ENCODE results near the gene AIRE.
A peak's percentile ranks its signal among the peaks of the same experiment; 100 is the strongest.

The AIRE gene

GRCh38 chr21:44304877-44305293, 19.2 kb downstream of the AIRE start:
- DNase-seq (ENCODE audit: low read depth, low spot score) = peak; percentile 72

GRCh38 chr21:44305691-44306090, 20.0 kb downstream of the AIRE start:
- no peak for DNase-seq (ENCODE audit: low read depth, low spot score)

- peak; percentile 64 for DNase-seq (ENCODE audit: low read depth, low spot score)
These were observed 21.4 kb downstream of the AIRE start for GRCh38 chr21:44306936-44307704.

- DNase-seq (ENCODE audit: low read depth, low spot score) = no peak
These were observed 25.2 kb downstream of the AIRE start for GRCh38 chr21:44310628-44311507.

GRCh38 chr21:44312089-44312488, 26.4 kb downstream of the AIRE start:
- DNase-seq (ENCODE audit: low read depth, low spot score) = no peak

GRCh38 chr21:44312716-44313115, 27.0 kb downstream of the AIRE start:
- no peak for DNase-seq (ENCODE audit: low read depth, low spot score)

- DNase-seq (ENCODE audit: low read depth, low spot score) = no peak
These were observed 27.8 kb downstream of the AIRE start for GRCh38 chr21:44313451-44313850.

- DNase-seq (ENCODE audit: low read depth, low spot score) = no peak
These were observed 28.5 kb downstream of the AIRE start for GRCh38 chr21:44314128-44314527.

- no peak for DNase-seq (ENCODE audit: low read depth, low spot score)
These were observed 28.9 kb downstream of the AIRE start for GRCh38 chr21:44314561-44314960.

GRCh38 chr21:44315691-44316203, 30.1 kb downstream of the AIRE start:
- DNase-seq (ENCODE audit: low read depth, low spot score) = no peak

- DNase-seq (ENCODE audit: low read depth, low spot score) = no peak
These were observed 30.7 kb downstream of the AIRE start for GRCh38 chr21:44316277-44316900.

GRCh38 chr21:44317241-44317782, 31.6 kb downstream of the AIRE start:
- DNase-seq (ENCODE audit: low read depth, low spot score) = no peak

GRCh38 chr21:44317871-44318270, 32.2 kb downstream of the AIRE start:
- DNase-seq (ENCODE audit: low read depth, low spot score) = no peak

GRCh38 chr21:44318489-44319285, 33.0 kb downstream of the AIRE start:
- no peak for DNase-seq (ENCODE audit: low read depth, low spot score)

- DNase-seq (ENCODE audit: low read depth, low spot score) = no peak
These were observed 33.9 kb downstream of the AIRE start for GRCh38 chr21:44319407-44320065.

GRCh38 chr21:44320847-44321246, 35.2 kb downstream of the AIRE start:
- no peak for DNase-seq (ENCODE audit: low read depth, low spot score)

- no peak for DNase-seq (ENCODE audit: low read depth, low spot score)
These were observed 36.3 kb downstream of the AIRE start for GRCh38 chr21:44321846-44322450.

- no peak for DNase-seq (ENCODE audit: low read depth, low spot score)
These were observed 37.1 kb downstream of the AIRE start for GRCh38 chr21:44322621-44323325.

GRCh38 chr21:44323591-44323990, 37.9 kb downstream of the AIRE start:
- DNase-seq (ENCODE audit: low read depth, low spot score) = no peak

Data from astrocyte of the hippocampus (primary cell).